Endothelial cell (in vitro differentiated cells): Measurements from ENCODE around the gene BHLHE23. TPM values are rescaled to one million over a fixed set of nuclear protein-coding genes. Genes with fewer than 3 reads are reported as not detected.

ENCODE experiments used
- DNase-seq: peaks from one replicate; pipeline ENCODE4 v3.0.0; 2021; ENCODE audit warnings: low spot score
- H3K27ac Mint-ChIP-seq: one replicate; pipeline ENCODE4 v1.8.0; 2021; ENCODE audit warnings: mixed read lengths, inconsistent platforms; ENCODE audit not compliant: unreplicated experiment
- H3K27me3 Mint-ChIP-seq: one replicate; pipeline ENCODE4 v1.8.0; 2021; ENCODE audit warnings: mild to moderate bottlenecking, moderate library complexity, mixed read lengths, inconsistent platforms; ENCODE audit not compliant: unreplicated experiment
- H3K36me3 Mint-ChIP-seq: one replicate; pipeline ENCODE4 v1.8.0; 2021; ENCODE audit warnings: mild to moderate bottlenecking, low read depth, mixed read lengths, inconsistent platforms; ENCODE audit not compliant: unreplicated experiment
- H3K4me1 Mint-ChIP-seq: one replicate; pipeline ENCODE4 v1.8.0; 2021; ENCODE audit warnings: mild to moderate bottlenecking, mixed read lengths, inconsistent platforms; ENCODE audit not compliant: unreplicated experiment
- H3K4me3 Mint-ChIP-seq: one replicate; pipeline ENCODE4 v1.8.0; 2021; ENCODE audit warnings: mild to moderate bottlenecking, mixed read lengths, inconsistent platforms; ENCODE audit not compliant: unreplicated experiment
- H3K9me3 Mint-ChIP-seq: one replicate; pipeline ENCODE4 v1.8.0; 2021; ENCODE audit warnings: mixed read lengths, inconsistent platforms; ENCODE audit not compliant: unreplicated experiment
- CTCF ChIP-seq: fragments of 200-600 bp; sonication (generic); IDR thresholded peaks from one replicate; pipeline ENCODE4 v1.5.0; 2021; ENCODE audit warnings: antibody characterized with exemption; ENCODE audit not compliant: unreplicated experiment
- total RNA-seq: library from RNA; stranded (reverse); fragmentation: NEBNext Ultra II Directional; extraction: Animal tissue kit (Norgen Biotek cat#: 25700); gene quantifications from one replicate; pipeline ENCODE4 v1.2.1, GENCODE V29; 2021; ENCODE audit not compliant: unreplicated experiment

The BHLHE23 gene
- total RNA-seq, 1 donor from 2014 or later: not detected

GRCh38 chr20:62964700-62965099 lies 42.1 kb downstream of the BHLHE23 start:
- H3K4me1 Mint-ChIP-seq: no peaks in the 10 kb centered on the region
- no peaks in the 10 kb centered on the region for H3K9me3 Mint-ChIP-seq
- DNase-seq: no peak
- peaks cover 8% of the 10 kb centered on the region for H3K27me3 Mint-ChIP-seq
- no peak overlapping the region for H3K27ac Mint-ChIP-seq
- H3K36me3 Mint-ChIP-seq: peaks cover 2% of the 10 kb centered on the region
- no peak for TF ChIP-seq CTCF
- no peak overlapping the region for H3K4me3 Mint-ChIP-seq

GRCh38 chr20:62963614-62964397 lies 43.0 kb downstream of the BHLHE23 start:
- DNase-seq: no peak
- peaks cover 8% of the 10 kb centered on the region for H3K27me3 Mint-ChIP-seq
- no peak overlapping the region for H3K27ac Mint-ChIP-seq
- no peaks in the 10 kb centered on the region for H3K4me1 Mint-ChIP-seq
- H3K9me3 Mint-ChIP-seq: no peaks in the 10 kb centered on the region
- no peak overlapping the region for H3K4me3 Mint-ChIP-seq
- H3K36me3 Mint-ChIP-seq: peaks cover 2% of the 10 kb centered on the region
- no peak for TF ChIP-seq CTCF

GRCh38 chr20:62962891-62963613 lies 43.7 kb downstream of the BHLHE23 start:
- H3K27ac Mint-ChIP-seq: no peak overlapping the region
- TF ChIP-seq CTCF: no peak
- no peaks in the 10 kb centered on the region for H3K9me3 Mint-ChIP-seq
- no peaks in the 10 kb centered on the region for H3K36me3 Mint-ChIP-seq
- peaks cover 5% of the 10 kb centered on the region for H3K27me3 Mint-ChIP-seq
- no peak for DNase-seq
- no peaks in the 10 kb centered on the region for H3K4me1 Mint-ChIP-seq
- no peak overlapping the region for H3K4me3 Mint-ChIP-seq

- no peaks in the 10 kb centered on the region for H3K4me1 Mint-ChIP-seq
- H3K9me3 Mint-ChIP-seq: no peaks in the 10 kb centered on the region
- no peak overlapping the region for H3K27ac Mint-ChIP-seq
- H3K36me3 Mint-ChIP-seq: no peaks in the 10 kb centered on the region
- no peak for TF ChIP-seq CTCF
- H3K4me3 Mint-ChIP-seq: no peak overlapping the region
- DNase-seq: no peak
- H3K27me3 Mint-ChIP-seq: peaks cover 5% of the 10 kb centered on the region
These were observed 44.4 kb downstream of the BHLHE23 start for GRCh38 chr20:62962221-62962879.
